A549 (cell line): ENCODE measurements around the gene NKIRAS2.

Experiments
- CEBPB ChIP-seq, 2 experiments: fragments of >200 bp in 1 of 2; sonication (Bioruptor Twin) in 1 of 2; formaldehyde crosslinking in 1 of 2; IDR thresholded peaks; 2 replicates each; pipeline ENCODE4 v1.6.1; 2012 to 2016
- CHD4 ChIP-seq: fragments of 200-600 bp; sonication (generic); IDR thresholded peaks from 2 replicates; pipeline ENCODE4 v1.6.1; 2016; ENCODE audit warnings: antibody characterized with exemption, mild to moderate bottlenecking, borderline replicate concordance
- ESRRA ChIP-seq: fragments of 150-350 bp; IDR thresholded peaks from 2 replicates; pipeline ENCODE4 v1.6.1; 2014; ENCODE audit warnings: mild to moderate bottlenecking, low read length, borderline replicate concordance
- HDAC2 ChIP-seq: fragments of 200-600 bp; sonication (generic); IDR thresholded peaks from 2 replicates; pipeline ENCODE4 v1.6.1; 2016
- JUN ChIP-seq, 2 experiments: fragments of >200 bp; sonication (Bioruptor Twin); formaldehyde crosslinking; IDR thresholded peaks; 2 replicates in 1 of 2; 3 replicates in 1 of 2; pipeline ENCODE4 v1.6.1; 2016 to 2017
- JUNB ChIP-seq: fragments of >200 bp; sonication (Bioruptor Twin); formaldehyde crosslinking; IDR thresholded peaks from 2 replicates; pipeline ENCODE4 v1.6.1; 2016
- KDM1A ChIP-seq: fragments of 200-600 bp; sonication (generic); IDR thresholded peaks from 2 replicates; pipeline ENCODE4 v1.6.1; 2016; ENCODE audit warnings: low read depth, mild to moderate bottlenecking
- MAFK ChIP-seq: fragments of 450-650 bp; IDR thresholded peaks from 2 replicates; pipeline ENCODE4 v1.6.1; 2014; ENCODE audit not compliant: partially characterized antibody
- RFX5 ChIP-seq: fragments of 450-650 bp; IDR thresholded peaks from 2 replicates; pipeline ENCODE4 v1.7.1; 2014; ENCODE audit warnings: antibody characterized with exemption, mild to moderate bottlenecking, moderate library complexity
- SREBF2 ChIP-seq: fragments of 450-650 bp; IDR thresholded peaks from 2 replicates; pipeline ENCODE4 v1.6.1; 2014; ENCODE audit warnings: mild to moderate bottlenecking, moderate library complexity
- ZC3H11A ChIP-seq: fragments of 450-650 bp; IDR thresholded peaks from 2 replicates; pipeline ENCODE4 v1.6.1; 2014; ENCODE audit warnings: antibody characterized with exemption, mild to moderate bottlenecking
- TF ChIP-seq, protein P1 (sequence below): fragments of >200 bp; sonication (Bioruptor Twin); formaldehyde crosslinking; IDR thresholded peaks from 3 replicates; pipeline ENCODE4 v1.5.1; 2016
- TF ChIP-seq, protein P2 (sequence below): IDR thresholded peaks from 2 replicates; pipeline ENCODE4 v1.6.1; 2012

DNA sequence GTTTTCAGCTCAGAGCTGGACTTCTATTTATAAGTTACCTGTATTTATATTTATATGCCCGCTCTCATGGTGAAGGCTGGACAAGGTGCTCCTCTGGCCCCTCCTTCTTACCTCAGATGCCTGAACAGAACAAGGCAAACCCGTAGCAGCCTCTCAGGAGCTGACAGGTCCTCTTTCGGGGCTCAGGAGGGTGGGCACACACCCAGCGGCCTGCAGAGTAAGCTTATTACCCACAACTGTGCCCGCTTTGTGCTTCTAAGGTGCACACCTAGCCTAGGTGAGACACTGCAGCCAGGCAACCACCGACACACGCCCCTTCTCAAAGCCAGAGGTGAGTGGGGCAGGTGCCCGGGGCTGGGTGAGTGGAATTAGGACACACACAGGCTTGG lies 5.3 kb downstream of the NKIRAS2 start:
- TF ChIP-seq MAFK = no peak
- TF ChIP-seq ESRRA = no peak
- TF ChIP-seq CHD4 = no peak
- TF ChIP-seq, protein P1, sequence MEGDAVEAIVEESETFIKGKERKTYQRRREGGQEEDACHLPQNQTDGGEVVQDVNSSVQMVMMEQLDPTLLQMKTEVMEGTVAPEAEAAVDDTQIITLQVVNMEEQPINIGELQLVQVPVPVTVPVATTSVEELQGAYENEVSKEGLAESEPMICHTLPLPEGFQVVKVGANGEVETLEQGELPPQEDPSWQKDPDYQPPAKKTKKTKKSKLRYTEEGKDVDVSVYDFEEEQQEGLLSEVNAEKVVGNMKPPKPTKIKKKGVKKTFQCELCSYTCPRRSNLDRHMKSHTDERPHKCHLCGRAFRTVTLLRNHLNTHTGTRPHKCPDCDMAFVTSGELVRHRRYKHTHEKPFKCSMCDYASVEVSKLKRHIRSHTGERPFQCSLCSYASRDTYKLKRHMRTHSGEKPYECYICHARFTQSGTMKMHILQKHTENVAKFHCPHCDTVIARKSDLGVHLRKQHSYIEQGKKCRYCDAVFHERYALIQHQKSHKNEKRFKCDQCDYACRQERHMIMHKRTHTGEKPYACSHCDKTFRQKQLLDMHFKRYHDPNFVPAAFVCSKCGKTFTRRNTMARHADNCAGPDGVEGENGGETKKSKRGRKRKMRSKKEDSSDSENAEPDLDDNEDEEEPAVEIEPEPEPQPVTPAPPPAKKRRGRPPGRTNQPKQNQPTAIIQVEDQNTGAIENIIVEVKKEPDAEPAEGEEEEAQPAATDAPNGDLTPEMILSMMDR = peak; percentile 37; the same call in 2 of the 3 replicates
- TF ChIP-seq, protein P2, sequence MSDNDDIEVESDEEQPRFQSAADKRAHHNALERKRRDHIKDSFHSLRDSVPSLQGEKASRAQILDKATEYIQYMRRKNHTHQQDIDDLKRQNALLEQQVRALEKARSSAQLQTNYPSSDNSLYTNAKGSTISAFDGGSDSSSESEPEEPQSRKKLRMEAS = no peak
- 0 out of 5 replicates have a peak, but pooled peaks of 1 of the 2 experiments have one; percentile 15 for TF ChIP-seq JUN (IDR thresholded peaks at IDR 0.05)
- TF ChIP-seq RFX5 = no peak
- TF ChIP-seq JUNB = no peak
- no peak for TF ChIP-seq CEBPB (IDR thresholded peaks at IDR 0.05)
- no peak for TF ChIP-seq ZC3H11A
- TF ChIP-seq KDM1A = no peak
- TF ChIP-seq SREBF2 = no peak
- TF ChIP-seq HDAC2 = no peak
